NCI-H2196 treated with DMSO at 0.1 percent for 48 hours (cell line): ENCODE measurements around the gene BRCA2.
"Not testable (repeated sequence)": the region's sequence is repeated elsewhere in the genome, so short reads cannot be mapped to it uniquely, and the experiment has no call there.

Experiments
- DNase-seq: peaks from one replicate; lab custom pipeline; 2025; ENCODE audit not compliant: unreplicated experiment; lab: John Stamatoyannopoulos, UW

The BRCA2 gene

DNA sequence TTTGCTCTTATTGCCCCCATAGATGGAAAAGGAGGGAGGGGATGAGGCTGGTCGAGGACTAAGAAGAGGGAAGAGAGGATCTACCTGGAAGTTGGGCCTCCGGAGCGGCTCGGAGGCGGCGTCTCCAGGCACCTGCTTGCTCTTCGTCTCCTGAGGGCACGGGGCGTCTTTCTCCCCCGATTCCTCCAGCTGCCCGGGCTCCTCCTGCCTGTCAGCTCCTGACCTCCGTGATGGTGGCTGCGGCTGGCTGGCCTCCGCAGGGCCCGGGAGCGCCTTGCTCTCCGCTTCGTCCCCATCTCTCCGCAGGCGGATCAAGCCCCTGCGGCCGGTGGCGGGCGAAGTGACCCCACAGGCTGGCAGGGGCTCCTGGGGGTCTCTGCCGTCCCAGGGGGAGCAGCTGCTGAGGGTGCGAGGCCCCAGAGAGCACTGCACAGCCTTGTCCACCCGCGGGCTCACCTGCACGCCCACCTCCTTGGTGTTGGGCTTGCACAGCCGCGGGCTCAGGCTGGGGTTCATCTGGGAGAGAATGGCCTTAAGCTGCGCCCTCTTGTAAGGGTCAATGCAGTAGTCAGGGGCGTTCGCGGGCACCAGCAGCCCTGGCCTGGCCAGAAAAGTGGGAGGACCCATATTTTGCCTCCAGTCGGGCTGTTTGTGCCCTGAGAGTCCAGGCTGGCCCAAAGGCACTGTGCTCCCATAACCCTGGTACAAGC, 4.0 kb upstream of the BRCA2 start:
- no peak for DNase-seq

DNA sequence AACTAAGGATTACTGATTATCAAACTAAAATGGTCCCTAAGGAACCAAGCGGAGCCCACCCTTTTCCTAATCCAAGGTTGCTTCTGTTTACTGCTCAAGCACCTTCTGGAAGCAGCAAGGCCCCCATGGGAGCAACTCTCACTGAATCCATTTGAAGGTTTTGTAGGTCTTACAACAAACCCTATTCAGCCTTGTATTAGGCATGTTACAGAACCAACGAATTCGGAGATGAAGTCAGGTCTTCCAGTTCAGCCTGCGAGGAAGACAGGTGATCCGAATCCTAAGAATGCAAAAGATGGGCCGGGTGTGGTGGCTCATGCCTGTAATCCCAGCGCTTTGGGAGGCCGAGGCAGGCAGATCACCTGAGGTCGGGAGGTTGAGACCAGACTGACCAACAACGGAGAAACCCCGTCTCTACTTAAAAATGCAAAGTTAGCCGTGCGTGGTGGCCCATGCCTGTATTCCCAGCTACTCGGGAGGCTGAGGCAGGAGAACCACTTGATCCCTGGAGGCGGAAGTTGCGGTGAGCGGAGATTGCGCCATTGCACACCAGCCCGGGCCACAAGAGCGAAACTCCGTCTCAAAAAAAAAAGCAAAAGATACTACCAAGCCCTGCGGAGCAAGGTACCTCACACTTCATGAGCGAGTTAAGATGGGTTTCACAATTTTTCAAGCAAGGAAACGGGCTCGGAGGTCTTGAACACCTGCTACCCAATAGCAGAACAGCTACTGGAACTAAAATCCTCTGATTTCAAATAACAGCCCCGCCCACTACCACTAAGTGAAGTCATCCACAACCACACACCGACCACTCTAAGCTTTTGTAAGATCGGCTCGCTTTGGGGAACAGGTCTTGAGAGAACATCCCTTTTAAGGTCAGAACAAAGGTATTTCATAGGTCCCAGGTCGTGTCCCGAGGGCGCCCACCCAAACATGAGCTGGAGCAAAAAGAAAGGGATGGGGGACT, 754 bp upstream of the BRCA2 start:
- DNase-seq = no peak

- DNase-seq = no peak
These were observed 676 bp downstream of the BRCA2 start for GRCh38 chr13:32316028-32316339.

DNA sequence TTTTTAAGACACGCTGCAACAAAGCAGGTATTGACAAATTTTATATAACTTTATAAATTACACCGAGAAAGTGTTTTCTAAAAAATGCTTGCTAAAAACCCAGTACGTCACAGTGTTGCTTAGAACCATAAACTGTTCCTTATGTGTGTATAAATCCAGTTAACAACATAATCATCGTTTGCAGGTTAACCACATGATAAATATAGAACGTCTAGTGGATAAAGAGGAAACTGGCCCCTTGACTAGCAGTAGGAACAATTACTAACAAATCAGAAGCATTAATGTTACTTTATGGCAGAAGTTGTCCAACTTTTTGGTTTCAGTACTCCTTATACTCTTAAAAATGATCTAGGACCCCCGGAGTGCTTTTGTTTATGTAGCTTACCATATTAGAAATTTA, 1.2 kb downstream of the BRCA2 start:
- DNase-seq = no peak

DNA sequence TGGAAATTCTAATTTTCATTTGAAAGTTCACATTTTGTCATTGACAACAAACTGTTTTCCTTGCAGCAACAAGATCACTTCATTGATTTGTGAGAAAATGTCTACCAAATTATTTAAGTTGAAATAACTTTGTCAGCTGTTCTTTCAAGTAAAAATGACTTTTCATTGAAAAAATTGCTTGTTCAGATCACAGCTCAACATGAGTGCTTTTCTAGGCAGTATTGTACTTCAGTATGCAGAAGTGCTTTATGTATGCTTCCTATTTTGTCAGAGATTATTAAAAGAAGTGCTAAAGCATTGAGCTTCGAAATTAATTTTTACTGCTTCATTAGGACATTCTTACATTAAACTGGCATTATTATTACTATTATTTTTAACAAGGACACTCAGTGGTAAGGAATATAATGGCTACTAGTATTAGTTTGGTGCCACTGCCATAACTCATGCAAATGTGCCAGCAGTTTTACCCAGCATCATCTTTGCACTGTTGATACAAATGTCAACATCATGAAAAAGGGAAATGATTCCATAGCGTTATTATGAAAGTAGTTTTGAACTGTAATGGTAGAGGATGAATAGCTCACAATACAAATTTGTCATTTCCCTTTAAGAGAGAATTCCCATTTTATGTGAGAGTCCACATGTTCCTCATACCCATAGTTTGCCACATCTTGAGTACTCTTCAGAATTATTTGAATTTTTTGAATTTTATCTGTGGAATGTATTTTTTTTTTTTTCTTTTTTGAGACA, 2.6 kb downstream of the BRCA2 start:
- DNase-seq = no peak

DNA sequence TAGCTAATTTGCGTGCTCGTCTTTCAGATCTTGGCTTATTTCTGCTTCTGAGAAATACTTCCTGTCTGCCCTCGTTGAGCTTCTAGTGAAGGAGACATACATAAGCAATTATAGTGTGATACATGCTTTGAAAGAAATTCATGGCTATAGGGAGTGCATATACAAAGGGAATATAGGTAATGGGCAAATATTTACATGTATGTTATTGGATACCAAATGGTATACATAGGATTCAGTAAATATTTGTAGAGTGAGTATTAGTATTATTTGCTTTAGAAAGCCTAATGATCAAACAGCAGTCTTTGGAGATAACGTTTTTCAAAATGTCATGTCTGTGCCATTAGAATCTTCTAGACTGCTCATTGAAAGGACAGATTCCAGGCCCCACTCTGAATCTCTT, 5.2 kb downstream of the BRCA2 start:
- no peak for DNase-seq

- no peak for DNase-seq
These were observed 8.6 kb downstream of the BRCA2 start for GRCh38 chr13:32323912-32324311.

DNA sequence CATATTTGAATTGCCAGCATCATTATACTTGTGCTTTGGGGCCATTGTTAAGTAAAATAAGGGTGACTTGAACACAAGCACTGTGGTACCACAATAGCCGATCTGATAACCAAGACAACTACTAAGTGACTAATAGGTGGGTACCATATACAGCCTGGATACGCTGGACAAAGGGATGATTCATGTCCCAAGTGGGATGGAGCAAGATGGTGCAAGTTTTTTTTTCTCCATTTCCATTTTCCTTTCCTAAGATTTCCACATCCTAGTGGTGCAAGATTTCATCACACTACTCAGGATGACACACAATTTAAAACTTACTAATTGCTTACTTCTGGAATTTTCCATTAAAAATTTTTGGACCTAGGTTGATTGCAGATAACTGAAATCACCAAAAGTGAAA, 15.1 kb downstream of the BRCA2 start:
- no peak for DNase-seq

DNA sequence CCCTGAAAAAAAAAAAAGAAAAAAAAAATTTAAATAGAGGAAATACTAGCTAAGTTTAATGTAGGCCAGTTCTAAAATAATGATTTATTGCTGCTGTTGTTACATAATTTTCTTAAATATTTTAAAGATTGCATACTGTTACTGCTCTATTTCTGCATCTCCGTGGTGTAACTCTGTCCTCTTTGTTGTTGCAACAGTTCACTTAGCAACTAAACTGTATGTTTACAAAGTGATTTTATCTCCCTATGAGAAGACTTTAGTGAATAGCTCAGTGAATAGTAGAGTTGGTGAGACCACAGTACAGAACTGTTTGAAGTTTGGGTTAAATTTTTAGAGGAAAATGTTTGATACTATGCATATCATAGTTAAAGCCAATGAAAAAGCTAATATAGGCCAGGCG, 19.4 kb downstream of the BRCA2 start:
- no peak for DNase-seq

DNA sequence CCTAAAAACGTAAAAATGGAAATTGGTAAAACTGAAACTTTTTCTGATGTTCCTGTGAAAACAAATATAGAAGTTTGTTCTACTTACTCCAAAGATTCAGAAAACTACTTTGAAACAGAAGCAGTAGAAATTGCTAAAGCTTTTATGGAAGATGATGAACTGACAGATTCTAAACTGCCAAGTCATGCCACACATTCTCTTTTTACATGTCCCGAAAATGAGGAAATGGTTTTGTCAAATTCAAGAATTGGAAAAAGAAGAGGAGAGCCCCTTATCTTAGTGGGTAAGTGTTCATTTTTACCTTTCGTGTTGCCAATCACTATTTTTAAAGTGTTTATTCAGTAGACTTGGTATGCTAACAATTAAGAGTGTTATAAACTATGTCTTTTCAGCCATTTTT, 25.6 kb downstream of the BRCA2 start:
- DNase-seq = no peak

DNA sequence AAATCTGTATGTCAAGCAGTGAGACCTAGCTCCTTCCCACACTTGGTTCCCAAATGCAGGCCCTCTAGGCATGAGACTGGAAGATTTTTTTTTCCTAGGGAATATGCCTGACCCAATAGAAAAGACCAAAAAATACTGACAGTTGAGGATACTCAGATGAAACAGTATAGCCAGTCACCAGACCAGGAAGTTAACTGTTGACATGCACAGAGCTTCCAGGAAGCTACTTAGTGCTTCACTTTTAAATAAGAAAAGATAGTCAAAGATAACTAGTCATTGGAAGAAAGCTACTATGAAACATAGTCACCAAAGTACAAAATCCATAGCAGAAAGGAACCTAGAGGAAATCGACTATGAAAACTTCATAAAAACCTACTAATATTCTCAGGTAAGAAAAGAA, 32.3 kb downstream of the BRCA2 start:
- DNase-seq = no peak

DNA sequence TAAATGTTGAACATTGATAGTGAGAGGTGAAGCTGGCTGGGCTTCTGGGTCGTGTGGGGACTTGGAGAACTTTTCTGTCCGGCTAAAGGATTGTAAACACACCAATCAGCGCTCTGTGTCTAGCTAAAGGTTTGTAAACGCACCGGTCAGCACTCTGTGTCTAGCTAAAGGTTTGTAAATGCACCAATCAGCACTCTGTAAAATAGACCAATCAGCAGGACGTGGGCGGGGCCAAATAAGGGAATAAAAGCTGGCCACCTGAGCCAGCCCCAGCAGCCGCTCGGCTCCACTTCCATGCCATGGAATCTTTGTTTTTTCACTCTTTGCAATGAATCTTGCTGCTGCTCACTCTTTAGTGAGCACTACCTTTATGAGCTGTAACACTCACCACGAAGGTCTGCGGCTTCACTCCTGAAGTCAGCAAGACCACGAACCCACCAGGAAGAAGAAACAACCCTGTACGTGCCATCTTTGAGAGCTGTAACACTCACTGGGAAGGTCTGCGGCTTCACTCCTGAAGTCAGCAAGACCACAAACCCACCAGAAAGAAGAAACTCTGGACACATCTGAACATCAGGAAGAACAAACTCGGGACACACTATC, 35.6 kb downstream of the BRCA2 start:
- not testable (repeated sequence) for DNase-seq

- DNase-seq = no peak
These were observed 38.7 kb downstream of the BRCA2 start for GRCh38 chr13:32354040-32354439.

GRCh38 chr13:32355935-32356334, 40.6 kb downstream of the BRCA2 start:
- not testable (repeated sequence) for DNase-seq

- DNase-seq = no peak
These were observed 47.3 kb downstream of the BRCA2 start for GRCh38 chr13:32362574-32362973.

GRCh38 chr13:32370805-32371204, 55.5 kb downstream of the BRCA2 start:
- DNase-seq = no peak

DNA sequence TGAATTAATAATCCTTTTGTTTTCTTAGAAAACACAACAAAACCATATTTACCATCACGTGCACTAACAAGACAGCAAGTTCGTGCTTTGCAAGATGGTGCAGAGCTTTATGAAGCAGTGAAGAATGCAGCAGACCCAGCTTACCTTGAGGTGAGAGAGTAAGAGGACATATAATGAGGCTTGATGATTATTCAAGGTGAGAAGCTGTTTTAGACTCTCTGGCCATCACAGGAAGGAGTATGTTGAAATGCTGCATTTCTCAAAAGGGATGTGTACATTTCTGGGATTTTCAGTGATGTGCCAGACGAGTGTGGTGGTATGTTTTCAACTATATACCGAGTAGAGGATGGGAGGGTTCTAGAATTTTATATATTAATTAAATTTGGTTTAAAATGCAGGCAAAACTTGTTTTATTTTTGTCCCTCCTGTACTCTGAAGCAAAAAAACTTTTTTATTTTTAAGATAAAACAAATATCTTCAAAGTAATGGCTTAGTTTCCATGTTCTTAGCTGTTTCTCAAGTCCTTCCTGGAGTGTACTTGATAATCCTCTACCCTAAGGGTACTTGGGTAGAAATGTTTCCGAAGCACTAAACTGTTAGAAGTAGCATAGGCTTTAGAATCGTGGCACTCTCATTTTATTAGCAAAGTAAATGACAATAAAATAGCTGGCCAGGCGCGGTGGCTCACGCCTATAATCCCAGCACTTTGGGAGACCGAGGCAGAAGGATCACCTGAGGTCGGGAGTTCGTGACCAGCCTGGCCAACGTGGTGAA, 61.5 kb downstream of the BRCA2 start:
- DNase-seq = no peak

DNA sequence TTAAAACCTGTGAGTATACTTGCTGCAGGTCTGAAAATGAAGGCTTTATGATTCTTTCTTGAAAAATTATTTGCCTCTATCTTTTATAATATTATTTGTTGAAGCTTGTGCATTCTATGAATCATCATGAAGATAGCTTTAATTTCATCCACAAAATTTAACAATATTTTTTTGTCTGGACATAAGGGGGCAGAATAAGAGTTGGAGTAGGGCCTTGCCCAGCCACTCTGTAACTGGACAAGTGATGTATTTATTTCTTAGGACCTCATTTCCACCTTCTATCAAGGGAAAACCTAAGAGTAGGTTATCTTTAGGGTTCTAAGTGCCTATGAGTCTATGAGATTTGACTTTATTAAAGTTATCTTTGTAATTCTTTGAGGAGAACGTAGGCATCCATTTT, 62.7 kb downstream of the BRCA2 start:
- no peak for DNase-seq

DNA sequence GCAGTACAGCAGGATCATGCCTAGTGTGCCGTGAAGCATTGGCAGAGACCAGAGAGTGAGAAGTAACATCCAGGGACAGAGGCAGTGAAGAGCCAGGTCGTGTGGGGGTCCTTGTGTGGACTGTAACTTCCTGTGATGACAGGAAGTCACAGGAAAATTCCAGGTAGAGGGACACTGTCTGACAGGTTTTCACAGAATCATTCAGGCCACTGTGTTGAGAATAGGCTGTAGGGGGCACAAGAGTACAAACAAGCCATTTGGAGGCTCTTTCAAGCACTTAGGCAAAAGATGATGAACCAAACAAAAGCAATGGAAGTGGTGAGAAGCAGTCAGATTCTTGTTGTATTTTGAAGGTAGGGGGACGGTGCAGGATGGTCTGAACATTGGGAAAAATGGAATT, 66.2 kb downstream of the BRCA2 start:
- DNase-seq = no peak

DNA sequence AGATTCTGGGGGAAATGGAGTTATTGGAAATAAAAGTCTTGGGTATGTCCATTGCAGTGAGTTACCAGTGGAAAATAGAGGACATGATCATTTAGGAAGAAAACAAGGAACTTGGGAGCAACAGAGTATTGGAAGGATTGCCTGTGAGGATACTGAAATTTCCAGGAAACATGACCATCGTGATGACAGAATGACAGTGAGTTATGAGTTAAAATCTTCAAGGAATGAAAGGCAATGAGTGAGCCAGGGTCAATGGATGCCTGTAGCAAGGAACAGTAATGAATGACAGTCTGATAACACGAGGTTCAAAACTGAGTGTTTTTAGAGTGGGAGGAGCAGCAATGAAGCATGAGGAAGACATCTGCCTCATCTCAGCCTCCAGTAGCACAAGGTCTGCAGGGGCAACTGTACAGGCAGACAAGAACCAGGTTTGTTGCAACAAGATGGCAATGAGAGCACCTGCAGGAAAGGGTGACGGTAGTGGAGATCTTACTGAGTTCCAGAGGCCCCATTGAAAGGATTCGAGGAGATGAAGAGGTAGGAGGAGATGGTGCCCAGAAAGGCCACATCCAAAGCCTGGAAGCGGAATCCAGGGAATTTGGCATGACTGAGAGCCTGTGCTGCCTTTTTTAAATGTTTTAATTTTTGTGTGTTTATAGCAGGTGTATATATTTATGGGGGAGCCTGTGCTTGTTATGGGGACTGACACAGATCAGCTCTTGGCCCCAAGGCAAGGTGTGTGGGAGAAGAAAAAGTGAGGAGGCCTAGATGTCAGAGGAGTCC, 68.7 kb downstream of the BRCA2 start:
- DNase-seq = no peak
